Measurements from ENCODE around the gene THBS4. TPM values are rescaled to one million over a fixed set of nuclear protein-coding genes. Genes with fewer than 3 reads are reported as not detected.

The THBS4 gene
- total and polyA plus RNA-seq, 4 experiments from 2014 or later = 0.29 to 0.56 (median 0.47) TPM; not detected in 1

DNA sequence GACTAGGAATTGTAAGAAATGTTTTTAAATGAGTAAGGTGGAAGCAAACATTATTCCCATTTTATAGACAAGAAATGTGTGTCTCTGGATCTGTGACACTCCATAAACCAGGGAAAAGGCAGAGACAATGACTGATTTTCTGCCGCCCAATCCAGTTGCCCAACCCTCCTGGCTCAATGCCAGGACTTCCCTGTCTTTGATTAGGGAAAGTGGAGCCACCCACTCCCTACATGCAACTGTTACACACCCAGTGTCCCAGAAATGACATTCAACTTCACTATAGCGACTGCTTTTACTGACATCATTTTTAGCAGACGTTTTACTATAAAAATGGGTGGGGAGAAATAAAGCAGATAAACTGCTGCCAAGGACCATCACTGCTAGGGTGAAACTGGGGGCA is 79.7 kb downstream of the THBS4 start:
- peaks cover 31% of the 10 kb centered on the region for H3K4me1 ChIP-seq (ENCODE audit: insufficient read depth, low read length)
- H3K27me3 ChIP-seq (ENCODE audit: insufficient read depth, low read length) = no peaks in the 10 kb centered on the region
- ChIA-PET CTCF (ENCODE audit: partially characterized antibody) (no interaction called here), POLR2A (ENCODE audit: partially characterized antibody) (interaction anchor here (1.4 kb wide), 1 partner anchor 24 kb away, joined by 3 read pairs; no protein-coding TSS in a partner anchor)
- Mint-ChIP-seq H3K4me1 (peaks cover 39 to 66% (median 54%) of the 10 kb centered on the region in 4 donors), H3K27me3 (no peaks in the 10 kb centered on the region), H3K36me3 (peaks cover 45 to 56% of the 10 kb centered on the region in 2 donors), H3K27ac (peak overlapping the region in 5 of 7 donors; percentile 19 to 82 (median 70)), H3K9me3 (peaks cover 0 to 15% (median 6%) of the 10 kb centered on the region in 8 donors), H3K4me3 (no peak overlapping the region)
- DNase-seq = no peak
- intact Hi-C loops (cut with micrococcal nuclease) = no loop called here
- no peak overlapping the region for H3K4me3 ChIP-seq (ENCODE audit: low read length in 2 of 2)
- H3K36me3 ChIP-seq (ENCODE audit: insufficient read depth, low read length) = no peaks in the 10 kb centered on the region
- no peak overlapping the region for H3K27ac ChIP-seq (ENCODE audit: low read depth, low read length)
- peaks cover 2 to 3% of the 10 kb centered on the region in 2 donors for H3K9me3 ChIP-seq (ENCODE audit: control insufficient read depth in 1 of 2, low read length in 2 of 2)

GRCh38 chr5:80116000-80116399 is 80.9 kb downstream of the THBS4 start:
- no peaks in the 10 kb centered on the region for H3K27me3 ChIP-seq (ENCODE audit: insufficient read depth, low read length)
- peaks cover 2 to 3% of the 10 kb centered on the region in 2 donors for H3K9me3 ChIP-seq (ENCODE audit: control insufficient read depth in 1 of 2, low read length in 2 of 2)
- peaks cover 38 to 64% (median 51%) of the 10 kb centered on the region in 4 donors for H3K4me1 Mint-ChIP-seq
- ChIA-PET CTCF (ENCODE audit: partially characterized antibody) (interaction anchor here (0.8 to 1.9 kb wide), 6 partner anchors 21 to 192 kb away, joined by 3 to 7 read pairs (median 4); no protein-coding TSS in a partner anchor), POLR2A (ENCODE audit: partially characterized antibody) (interaction anchor here (0.6 to 5.5 kb wide), 7 partner anchors 20 to 140 kb away, joined by 3 to 37 read pairs (median 4); partner anchors contain the start of gene SERINC5)
- H3K27me3 Mint-ChIP-seq = no peaks in the 10 kb centered on the region
- no peak for DNase-seq
- intact Hi-C loops (cut with micrococcal nuclease) = no loop called here
- no peak overlapping the region for H3K27ac ChIP-seq (ENCODE audit: low read depth, low read length)
- H3K27ac Mint-ChIP-seq = peak overlapping the region in 5 of 7 donors; percentile 3 to 87 (median 81)
- H3K9me3 Mint-ChIP-seq = peaks cover 0 to 15% (median 6%) of the 10 kb centered on the region in 8 donors
- H3K36me3 Mint-ChIP-seq = peaks cover 47 to 54% of the 10 kb centered on the region in 2 donors
- H3K4me3 ChIP-seq (ENCODE audit: low read length in 2 of 2) = no peak overlapping the region
- peak overlapping the region in 3 of 8 donors; percentile 30 to 76 (median 69) for H3K4me3 Mint-ChIP-seq
- H3K4me1 ChIP-seq (ENCODE audit: insufficient read depth, low read length) = peaks cover 31% of the 10 kb centered on the region
- no peaks in the 10 kb centered on the region for H3K36me3 ChIP-seq (ENCODE audit: insufficient read depth, low read length)

- Mint-ChIP-seq H3K4me3 (peak overlapping the region in 3 of 8 donors; percentile 30 to 76 (median 69)), H3K4me1 (peaks cover 38 to 60% (median 49%) of the 10 kb centered on the region in 4 donors), H3K27ac (peak overlapping the region in 6 of 7 donors; percentile 65 to 87 (median 84)), H3K27me3 (no peaks in the 10 kb centered on the region), H3K36me3 (peaks cover 44 to 52% of the 10 kb centered on the region in 2 donors), H3K9me3 (peaks cover 0 to 19% (median 6%) of the 10 kb centered on the region in 8 donors)
- ChIA-PET CTCF (ENCODE audit: partially characterized antibody) (interaction anchor here (0.8 to 1.9 kb wide), 7 partner anchors 10 to 192 kb away, joined by 3 to 7 read pairs (median 5); no protein-coding TSS in a partner anchor), POLR2A (ENCODE audit: partially characterized antibody) (interaction anchor here (0.8 to 5.5 kb wide), 12 partner anchors 9 to 139 kb away, joined by 3 to 37 read pairs (median 4); partner anchors contain the start of gene SERINC5)
- intact Hi-C loops (cut with micrococcal nuclease) = no loop called here
- Histone ChIP-seq H3K36me3 (ENCODE audit: insufficient read depth, low read length) (no peaks in the 10 kb centered on the region), H3K9me3 (ENCODE audit: control insufficient read depth in 1 of 2, low read length in 2 of 2) (peaks cover 2 to 3% of the 10 kb centered on the region in 2 donors), H3K4me1 (ENCODE audit: insufficient read depth, low read length) (peaks cover 31% of the 10 kb centered on the region), H3K27me3 (ENCODE audit: insufficient read depth, low read length) (no peaks in the 10 kb centered on the region), H3K27ac (ENCODE audit: low read depth, low read length) (no peak overlapping the region), H3K4me3 (ENCODE audit: low read length in 2 of 2) (no peak overlapping the region)
- DNase-seq = no peak
Measured at GRCh38 chr5:80116465-80116864, 81.3 kb downstream of the THBS4 start.

GRCh38 chr5:80117446-80117845 is 82.3 kb downstream of the THBS4 start:
- Mint-ChIP-seq H3K27me3 (no peaks in the 10 kb centered on the region), H3K27ac (peak overlapping the region in 5 of 7 donors; percentile 24 to 81 (median 65)), H3K36me3 (peaks cover 45% of the 10 kb centered on the region in 2 donors), H3K4me3 (peak overlapping the region in 5 of 8 donors; percentile 25 to 76 (median 43)), H3K4me1 (peaks cover 47 to 62% (median 56%) of the 10 kb centered on the region in 4 donors), H3K9me3 (peaks cover 0 to 22% (median 6%) of the 10 kb centered on the region in 8 donors)
- no peaks in the 10 kb centered on the region for H3K36me3 ChIP-seq (ENCODE audit: insufficient read depth, low read length)
- H3K27ac ChIP-seq (ENCODE audit: low read depth, low read length) = no peak overlapping the region
- no peak for DNase-seq
- intact Hi-C loops (cut with micrococcal nuclease) = no loop called here
- H3K27me3 ChIP-seq (ENCODE audit: insufficient read depth, low read length) = no peaks in the 10 kb centered on the region
- ChIA-PET CTCF (ENCODE audit: partially characterized antibody) (interaction anchor here (0.6 to 2.7 kb wide), 6 partner anchors 9 to 189 kb away, joined by 3 to 18 read pairs (median 6); no protein-coding TSS in a partner anchor), POLR2A (ENCODE audit: partially characterized antibody) (interaction anchor here (0.7 to 5.5 kb wide), 11 partner anchors 8 to 158 kb away, joined by 3 to 37 read pairs (median 4); partner anchors contain the start of gene SERINC5)
- H3K4me1 ChIP-seq (ENCODE audit: insufficient read depth, low read length) = peaks cover 31% of the 10 kb centered on the region
- H3K9me3 ChIP-seq (ENCODE audit: control insufficient read depth in 1 of 2, low read length in 2 of 2) = peaks cover 2 to 3% of the 10 kb centered on the region in 2 donors
- H3K4me3 ChIP-seq (ENCODE audit: low read length in 2 of 2) = no peak overlapping the region

DNA sequence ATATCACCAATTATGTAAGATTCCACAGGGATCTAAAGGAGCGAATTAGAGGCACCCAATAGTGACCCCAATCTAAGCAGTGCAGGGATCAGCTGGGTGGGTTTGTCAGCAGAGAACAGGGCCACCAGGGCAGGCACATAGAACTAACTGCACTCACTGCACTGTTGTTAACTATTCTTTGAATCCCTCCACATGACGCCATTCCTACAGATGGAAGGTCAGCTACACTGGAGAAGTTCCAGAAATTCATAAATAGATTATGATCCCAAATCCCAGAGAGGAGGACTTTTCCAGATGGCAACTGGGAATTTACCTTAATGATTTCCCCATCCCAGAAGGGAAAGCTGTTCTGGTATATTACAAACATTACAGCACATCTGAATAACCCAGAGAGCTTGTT is 84.2 kb downstream of the THBS4 start:
- intact Hi-C loops (cut with micrococcal nuclease) = no loop called here
- Histone ChIP-seq H3K9me3 (ENCODE audit: control insufficient read depth in 1 of 2, low read length in 2 of 2) (peaks cover 2 to 3% of the 10 kb centered on the region in 2 donors), H3K36me3 (ENCODE audit: insufficient read depth, low read length) (no peaks in the 10 kb centered on the region), H3K27me3 (ENCODE audit: insufficient read depth, low read length) (no peaks in the 10 kb centered on the region), H3K27ac (ENCODE audit: low read depth, low read length) (no peak overlapping the region), H3K4me1 (ENCODE audit: insufficient read depth, low read length) (peaks cover 41% of the 10 kb centered on the region), H3K4me3 (ENCODE audit: low read length in 2 of 2) (no peak overlapping the region)
- DNase-seq = no peak
- Mint-ChIP-seq H3K27me3 (no peaks in the 10 kb centered on the region), H3K9me3 (peaks cover 0 to 20% (median 4%) of the 10 kb centered on the region in 8 donors), H3K36me3 (peaks cover 31 to 38% of the 10 kb centered on the region in 2 donors), H3K27ac (peak overlapping the region in 4 of 7 donors; percentile 26 to 77 (median 52)), H3K4me1 (peaks cover 49 to 69% (median 59%) of the 10 kb centered on the region in 4 donors), H3K4me3 (peak overlapping the region in 2 of 8 donors; percentile 17 to 26)
- ChIA-PET CTCF (ENCODE audit: partially characterized antibody) (interaction anchor here (1.0 to 2.7 kb wide), 6 partner anchors 10 to 36 kb away, joined by 3 to 18 read pairs (median 4); no protein-coding TSS in a partner anchor), POLR2A (ENCODE audit: partially characterized antibody) (interaction anchor here (0.8 to 5.5 kb wide), 8 partner anchors 10 to 150 kb away, joined by 3 to 37 read pairs (median 4); partner anchors contain the start of gene SERINC5)

DNA sequence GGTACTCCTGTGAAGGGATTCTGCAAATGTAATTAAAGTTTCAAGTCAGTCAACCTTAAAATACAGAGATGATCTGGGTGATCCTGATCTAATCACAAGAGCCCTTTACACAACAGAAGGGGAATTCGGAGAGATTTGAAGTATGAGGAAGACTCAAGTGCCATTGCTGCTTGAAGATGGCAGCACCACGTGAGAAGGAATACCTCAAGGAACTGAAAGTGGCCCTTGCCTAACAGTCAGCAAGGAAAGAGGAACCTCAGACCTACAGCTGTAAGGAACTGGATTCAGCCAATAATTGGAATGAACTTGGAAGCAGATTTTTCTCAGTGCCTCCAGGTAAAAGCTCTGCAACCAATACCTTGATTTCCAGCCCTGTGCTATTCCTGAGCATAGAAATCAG is 87.4 kb downstream of the THBS4 start:
- H3K4me1 Mint-ChIP-seq = peaks cover 43 to 64% (median 51%) of the 10 kb centered on the region in 4 donors
- CTCF ChIA-PET (ENCODE audit: partially characterized antibody) = interaction anchor here (1.8 kb wide), 1 partner anchor 13 kb away, joined by 8 read pairs; no protein-coding TSS in a partner anchor

More for the DNA sequence above, 87.4 kb downstream of the THBS4 start:
- H3K4me1 ChIP-seq (ENCODE audit: insufficient read depth, low read length) = peaks cover 50% of the 10 kb centered on the region
- H3K9me3 Mint-ChIP-seq = peaks cover 0 to 14% (median 2%) of the 10 kb centered on the region in 8 donors
- H3K27me3 ChIP-seq (ENCODE audit: insufficient read depth, low read length) = no peaks in the 10 kb centered on the region
- H3K9me3 ChIP-seq (ENCODE audit: control insufficient read depth in 1 of 2, low read length in 2 of 2) = peaks cover 2% of the 10 kb centered on the region in 2 donors
- peaks cover 23 to 38% of the 10 kb centered on the region in 2 donors for H3K36me3 Mint-ChIP-seq
- no peaks in the 10 kb centered on the region for H3K27me3 Mint-ChIP-seq
- no peak overlapping the region for H3K27ac ChIP-seq (ENCODE audit: low read depth, low read length)
- H3K4me3 ChIP-seq (ENCODE audit: low read length in 2 of 2) = no peak overlapping the region
- intact Hi-C loops (cut with micrococcal nuclease) = no loop called here
- peak overlapping the region in 2 of 7 donors; percentile 1 to 49 for H3K27ac Mint-ChIP-seq
- no peaks in the 10 kb centered on the region for H3K36me3 ChIP-seq (ENCODE audit: insufficient read depth, low read length)
- POLR2A ChIA-PET (ENCODE audit: partially characterized antibody) = interaction anchor here (1.0 to 5.9 kb wide), 7 partner anchors 11 to 132 kb away, joined by 3 to 38 read pairs (median 8); partner anchors contain the start of gene SERINC5
- DNase-seq = no peak
- H3K4me3 Mint-ChIP-seq = peak overlapping the region in 1 of 8 donors; percentile 47
